C4-2B (cell line): Measurements from ENCODE around the gene CAPN13.

ENCODE experiments used
- ZFX ChIP-seq: fragments of 450-650 bp; IDR thresholded peaks from 2 replicates; pipeline ENCODE4 v1.6.1; 2017
- TF ChIP-seq, protein P1 (sequence below): fragments of 450-650 bp; conservative IDR thresholded peaks from 2 replicates; pipeline ENCODE4 v1.5.1; 2017; ENCODE audit warnings: mild to moderate bottlenecking

DNA sequence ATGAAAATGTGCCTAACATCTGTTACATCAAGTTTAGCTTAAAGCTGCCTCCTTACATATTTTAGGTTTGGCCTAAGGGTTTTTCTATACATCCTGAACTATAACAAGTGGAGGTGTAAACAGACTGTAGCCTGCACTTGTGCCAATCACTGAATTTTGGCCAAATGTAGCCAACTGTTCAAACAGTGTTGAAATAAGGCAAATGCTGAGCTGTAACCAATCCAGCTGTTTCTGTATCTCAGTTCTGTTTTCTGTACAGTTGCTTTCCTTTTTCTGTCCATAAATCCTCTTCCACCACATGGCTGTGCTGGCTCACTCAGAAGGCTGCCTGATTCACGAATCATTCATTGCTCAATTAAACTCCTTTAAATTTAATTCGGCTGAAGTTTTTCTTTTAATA, 19.2 kb upstream of the CAPN13 start:
- TF ChIP-seq, protein P1, sequence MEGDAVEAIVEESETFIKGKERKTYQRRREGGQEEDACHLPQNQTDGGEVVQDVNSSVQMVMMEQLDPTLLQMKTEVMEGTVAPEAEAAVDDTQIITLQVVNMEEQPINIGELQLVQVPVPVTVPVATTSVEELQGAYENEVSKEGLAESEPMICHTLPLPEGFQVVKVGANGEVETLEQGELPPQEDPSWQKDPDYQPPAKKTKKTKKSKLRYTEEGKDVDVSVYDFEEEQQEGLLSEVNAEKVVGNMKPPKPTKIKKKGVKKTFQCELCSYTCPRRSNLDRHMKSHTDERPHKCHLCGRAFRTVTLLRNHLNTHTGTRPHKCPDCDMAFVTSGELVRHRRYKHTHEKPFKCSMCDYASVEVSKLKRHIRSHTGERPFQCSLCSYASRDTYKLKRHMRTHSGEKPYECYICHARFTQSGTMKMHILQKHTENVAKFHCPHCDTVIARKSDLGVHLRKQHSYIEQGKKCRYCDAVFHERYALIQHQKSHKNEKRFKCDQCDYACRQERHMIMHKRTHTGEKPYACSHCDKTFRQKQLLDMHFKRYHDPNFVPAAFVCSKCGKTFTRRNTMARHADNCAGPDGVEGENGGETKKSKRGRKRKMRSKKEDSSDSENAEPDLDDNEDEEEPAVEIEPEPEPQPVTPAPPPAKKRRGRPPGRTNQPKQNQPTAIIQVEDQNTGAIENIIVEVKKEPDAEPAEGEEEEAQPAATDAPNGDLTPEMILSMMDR = no peak
- no peak for TF ChIP-seq ZFX
